ENCODE measurements around the gene RIF1.

Gene RIF1

GRCh38 chr2:151423760-151424159 is 14.1 kb downstream of the RIF1 start:
- DNase-seq = peak; percentile 8

GRCh38 chr2:151437630-151438029 is 27.9 kb downstream of the RIF1 start:
- DNase-seq = peak; percentile 12

- no peak for DNase-seq
Measured at GRCh38 chr2:151438506-151438905, 28.8 kb downstream of the RIF1 start.

GRCh38 chr2:151439127-151439526 is 29.4 kb downstream of the RIF1 start:
- no peak for DNase-seq

- no peak for DNase-seq
Measured at GRCh38 chr2:151459358-151459757, 49.7 kb downstream of the RIF1 start.

GRCh38 chr2:151465771-151466170 is 56.1 kb downstream of the RIF1 start:
- DNase-seq = no peak

- DNase-seq = no peak
Measured at GRCh38 chr2:151470556-151470955, 60.9 kb downstream of the RIF1 start.

GRCh38 chr2:151472966-151473365 is 63.3 kb downstream of the RIF1 start:
- DNase-seq = no peak

GRCh38 chr2:151475071-151475470 is 65.4 kb downstream of the RIF1 start:
- DNase-seq = no peak

- no peak for DNase-seq
Measured at GRCh38 chr2:151476287-151476686, 66.6 kb downstream of the RIF1 start.

- no peak for DNase-seq
Measured at GRCh38 chr2:151478011-151478410, 68.3 kb downstream of the RIF1 start.

- peak; percentile 83 for DNase-seq
Measured at GRCh38 chr2:151481744-151482143, 72.0 kb downstream of the RIF1 start.

GRCh38 chr2:151482171-151482725 is 72.5 kb downstream of the RIF1 start:
- peak; percentile 48 for DNase-seq

- DNase-seq = no peak
Measured at GRCh38 chr2:151483546-151483945, 73.8 kb downstream of the RIF1 start.

GRCh38 chr2:151484100-151484499 is 74.4 kb downstream of the RIF1 start:
- DNase-seq = no peak

- DNase-seq = peak; percentile 39
Measured at GRCh38 chr2:151486053-151486452, 76.4 kb downstream of the RIF1 start.

GRCh38 chr2:151490276-151490675 is 80.6 kb downstream of the RIF1 start:
- DNase-seq = no peak

GRCh38 chr2:151491496-151491895 is 81.8 kb downstream of the RIF1 start:
- no peak for DNase-seq

- no peak for DNase-seq
Measured at GRCh38 chr2:151498178-151498577, 88.5 kb downstream of the RIF1 start.

- DNase-seq = no peak
Measured at GRCh38 chr2:151506170-151506569, 96.5 kb downstream of the RIF1 start.

- DNase-seq = no peak
Measured at GRCh38 chr2:151508519-151508918, 98.8 kb downstream of the RIF1 start.

GRCh38 chr2:151518802-151519201 is 109.1 kb downstream of the RIF1 start:
- DNase-seq = no peak

- DNase-seq = no peak
Measured at GRCh38 chr2:151520976-151521375, 111.3 kb downstream of the RIF1 start.

- no peak for DNase-seq
Measured at GRCh38 chr2:151522556-151522955, 112.9 kb downstream of the RIF1 start.

- DNase-seq = no peak
Measured at GRCh38 chr2:151523850-151524249, 114.1 kb downstream of the RIF1 start.

All from activated CD4-positive, alpha-beta T cell treated with anti-CD3 and anti-CD28 coated beads, Interleukin-2, amount 50 U/mL, for 16 hours (primary cell).